T-helper 1 cell treated with Interleukin-12 subunit alpha and Interleukin-12 subunit beta and Interleukin-4 antibody, amounts not matched to agents 30 μg/mL and 1 μg/mL, for 36 hours (primary cell): ENCODE measurements around the gene RAB40C.

Source experiments
- H3K27ac Mint-ChIP-seq: one replicate; pipeline ENCODE4 v1.8.0; 2021; ENCODE audit warnings: mild to moderate bottlenecking, mixed read lengths
- H3K27me3 Mint-ChIP-seq: one replicate; pipeline ENCODE4 v1.8.0; 2021; ENCODE audit warnings: low read depth, mixed read lengths
- H3K36me3 Mint-ChIP-seq: one replicate; pipeline ENCODE4 v1.8.0; 2021; ENCODE audit warnings: low read depth, mixed read lengths
- H3K4me1 Mint-ChIP-seq: one replicate; pipeline ENCODE4 v1.8.0; 2021; ENCODE audit warnings: low read depth, mixed read lengths
- H3K4me3 Mint-ChIP-seq: one replicate; pipeline ENCODE4 v1.8.0; 2021; ENCODE audit warnings: mild to moderate bottlenecking, moderate library complexity, mixed read lengths
- H3K9me3 Mint-ChIP-seq: one replicate; pipeline ENCODE4 v1.8.0; 2021; ENCODE audit warnings: mixed read lengths

Gene RAB40C

DNA sequence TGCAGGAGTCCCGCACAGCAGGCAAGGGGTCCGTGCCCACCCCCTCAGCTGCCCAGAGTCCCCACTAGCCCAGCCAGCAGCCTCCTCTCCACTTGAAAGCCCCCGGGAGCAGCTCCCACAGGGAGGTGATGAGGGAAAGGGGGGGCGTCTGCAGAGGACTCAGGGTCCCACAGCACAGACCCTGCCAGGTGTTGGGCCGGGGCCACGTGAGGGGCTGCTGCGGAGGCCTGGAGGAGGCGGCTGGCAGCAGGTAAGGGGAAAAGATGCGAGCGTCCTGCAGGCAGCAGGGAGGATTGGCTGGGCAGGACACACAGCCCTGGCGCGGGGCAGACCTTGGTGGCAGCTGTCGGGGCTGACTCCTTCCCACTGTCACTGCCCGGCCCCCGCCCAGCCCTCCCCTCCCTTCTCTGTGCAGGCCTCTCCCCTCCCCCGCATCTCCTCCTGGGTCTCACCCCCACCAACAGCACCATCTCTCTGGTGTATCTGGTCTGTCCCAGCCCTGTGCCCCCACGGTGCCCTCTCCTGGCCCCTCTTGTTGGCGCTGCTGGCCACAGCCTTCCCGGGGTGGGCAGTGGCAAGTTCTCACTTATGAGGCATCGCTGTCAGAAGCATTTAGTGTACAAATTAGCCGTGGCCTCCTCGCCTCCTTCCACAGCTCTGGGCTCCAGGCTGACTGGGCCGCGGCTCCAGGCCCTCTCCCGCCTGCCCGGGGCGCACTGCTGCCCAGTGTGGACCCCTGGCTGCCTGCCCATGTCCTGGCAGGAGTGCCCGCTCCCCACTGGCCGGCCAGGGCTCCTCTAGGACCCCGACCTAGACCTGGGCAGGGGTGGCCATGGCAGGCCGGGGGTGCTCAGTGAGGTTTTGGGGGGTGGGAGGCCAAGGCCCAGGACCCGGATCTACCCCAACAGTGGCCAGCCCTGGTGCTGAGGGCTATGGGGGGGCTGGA is 34.1 kb upstream of the RAB40C start:
- no peaks in the 10 kb centered on the region for H3K4me1 Mint-ChIP-seq
- no peak overlapping the region for H3K27ac Mint-ChIP-seq
- peaks cover 4% of the 10 kb centered on the region for H3K27me3 Mint-ChIP-seq
- H3K36me3 Mint-ChIP-seq: no peaks in the 10 kb centered on the region
- H3K9me3 Mint-ChIP-seq: no peaks in the 10 kb centered on the region
- no peak overlapping the region for H3K4me3 Mint-ChIP-seq

DNA sequence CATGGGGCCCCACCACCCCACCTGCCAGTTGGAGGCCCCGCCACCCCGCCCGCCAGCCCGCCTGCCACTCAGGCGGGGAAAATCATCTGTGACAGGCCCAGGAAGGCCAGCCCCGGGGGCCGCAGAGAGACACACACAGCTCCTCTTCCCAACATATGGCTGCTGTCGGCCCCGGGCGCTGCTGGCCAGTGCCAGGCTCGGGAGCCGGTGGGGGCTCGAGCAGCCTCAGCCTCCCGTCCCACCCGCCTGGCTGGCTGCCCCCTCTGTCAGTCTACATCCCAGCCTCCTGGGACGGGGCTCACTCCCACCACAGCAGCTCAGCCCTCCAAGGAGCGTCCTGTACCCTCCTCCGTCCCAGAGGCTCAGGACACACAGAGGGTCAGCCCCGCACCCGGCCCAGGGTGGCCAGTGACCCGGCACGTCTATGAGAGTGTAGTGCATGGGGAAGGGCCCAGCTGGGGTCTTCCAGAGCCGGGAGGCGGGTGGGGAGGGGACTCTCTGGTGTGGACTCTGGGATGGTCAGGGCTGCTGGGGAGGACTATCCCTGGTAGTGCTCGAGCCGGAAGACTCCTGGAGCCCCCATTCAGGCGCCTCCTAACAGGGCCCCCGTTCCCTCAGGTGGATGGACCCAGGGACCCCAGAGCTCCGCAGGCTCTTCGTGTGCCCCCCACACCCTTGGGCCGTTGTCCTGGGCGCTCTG is 33.2 kb upstream of the RAB40C start:
- no peaks in the 10 kb centered on the region for H3K4me1 Mint-ChIP-seq
- no peaks in the 10 kb centered on the region for H3K36me3 Mint-ChIP-seq
- H3K27me3 Mint-ChIP-seq: peaks cover 6% of the 10 kb centered on the region
- no peak overlapping the region for H3K4me3 Mint-ChIP-seq
- no peak overlapping the region for H3K27ac Mint-ChIP-seq
- no peaks in the 10 kb centered on the region for H3K9me3 Mint-ChIP-seq

DNA sequence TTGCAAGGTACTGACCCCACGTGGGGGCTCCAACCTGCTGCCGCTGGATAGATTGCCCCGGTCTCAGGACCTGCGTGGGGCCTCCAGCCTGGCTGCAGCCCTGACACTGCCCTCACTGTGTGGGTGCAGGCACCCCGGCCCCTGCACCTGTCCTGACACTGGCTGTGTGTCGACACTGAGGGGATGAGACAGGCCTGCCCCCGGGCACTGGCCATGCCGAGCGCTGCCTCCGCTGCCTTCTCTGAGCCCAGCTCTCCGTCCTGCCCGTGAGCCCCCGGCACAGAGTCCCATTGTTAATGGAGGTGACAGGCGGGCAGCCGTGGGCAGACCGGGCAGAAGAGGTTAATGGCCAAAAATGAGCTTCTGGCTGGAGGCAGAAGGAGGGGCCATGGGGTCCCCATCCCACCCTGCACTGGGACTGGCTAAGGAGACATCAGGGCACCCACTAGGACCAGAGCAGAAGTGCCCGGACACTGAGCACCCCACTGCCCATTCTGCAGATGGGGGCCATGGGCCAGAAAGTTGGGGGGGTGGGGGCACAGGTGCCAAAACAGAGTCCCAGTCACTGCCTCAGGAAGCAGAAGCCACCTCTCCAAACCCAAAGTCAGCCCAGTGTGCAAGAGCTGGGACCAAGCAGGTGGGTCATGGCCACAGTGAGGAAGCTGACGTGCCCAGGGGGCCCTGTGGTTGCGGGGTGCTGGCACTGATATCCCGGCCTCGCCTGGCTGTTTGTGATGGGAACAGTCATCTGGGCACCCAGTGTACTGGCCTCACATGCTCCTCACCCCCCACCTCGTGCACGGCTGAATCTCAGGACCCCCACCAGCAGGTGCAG is 32.2 kb upstream of the RAB40C start:
- no peaks in the 10 kb centered on the region for H3K4me1 Mint-ChIP-seq
- no peaks in the 10 kb centered on the region for H3K9me3 Mint-ChIP-seq
- no peak overlapping the region for H3K27ac Mint-ChIP-seq
- H3K36me3 Mint-ChIP-seq: no peaks in the 10 kb centered on the region
- peaks cover 13% of the 10 kb centered on the region for H3K27me3 Mint-ChIP-seq
- no peak overlapping the region for H3K4me3 Mint-ChIP-seq

DNA sequence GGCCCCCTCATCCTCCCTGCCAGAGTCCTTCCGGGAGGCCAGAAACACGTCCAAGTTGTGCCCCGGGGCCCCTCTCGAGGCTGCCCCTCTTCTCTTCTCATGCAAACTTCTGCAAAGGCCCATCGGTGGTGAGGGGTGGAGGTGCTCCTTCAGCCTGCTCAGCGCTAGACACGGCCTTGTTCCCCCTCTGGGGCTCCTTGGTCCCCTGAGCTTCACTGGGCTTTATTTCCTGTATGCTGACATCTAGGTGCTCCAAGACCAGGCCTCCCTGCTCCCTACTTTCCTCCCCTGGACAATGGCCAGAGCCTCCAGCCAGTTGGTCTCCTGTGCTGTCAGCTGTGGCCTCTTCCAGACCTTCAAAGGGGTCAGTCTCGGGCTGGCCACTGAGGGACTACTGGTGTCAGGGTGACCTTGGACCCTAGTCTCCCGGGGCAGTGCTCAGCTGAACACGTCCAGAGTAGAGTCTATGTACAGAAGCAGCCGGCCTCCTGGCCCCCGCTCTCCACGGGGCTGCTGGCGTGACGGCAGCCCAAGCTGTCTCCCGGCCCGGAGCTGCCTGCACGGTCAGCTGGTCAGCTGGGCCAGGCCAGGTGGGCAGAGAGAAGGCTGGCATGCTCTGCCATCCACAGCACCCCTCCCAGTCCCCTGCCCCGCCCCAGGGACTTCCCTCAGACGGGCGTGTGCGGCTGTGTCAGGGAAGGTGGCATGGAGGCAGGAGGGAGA is 31.4 kb upstream of the RAB40C start:
- Mint-ChIP-seq H3K27ac (no peak overlapping the region), H3K36me3 (no peaks in the 10 kb centered on the region), H3K9me3 (no peaks in the 10 kb centered on the region), H3K4me3 (no peak overlapping the region), H3K27me3 (peaks cover 15% of the 10 kb centered on the region), H3K4me1 (no peaks in the 10 kb centered on the region)

DNA sequence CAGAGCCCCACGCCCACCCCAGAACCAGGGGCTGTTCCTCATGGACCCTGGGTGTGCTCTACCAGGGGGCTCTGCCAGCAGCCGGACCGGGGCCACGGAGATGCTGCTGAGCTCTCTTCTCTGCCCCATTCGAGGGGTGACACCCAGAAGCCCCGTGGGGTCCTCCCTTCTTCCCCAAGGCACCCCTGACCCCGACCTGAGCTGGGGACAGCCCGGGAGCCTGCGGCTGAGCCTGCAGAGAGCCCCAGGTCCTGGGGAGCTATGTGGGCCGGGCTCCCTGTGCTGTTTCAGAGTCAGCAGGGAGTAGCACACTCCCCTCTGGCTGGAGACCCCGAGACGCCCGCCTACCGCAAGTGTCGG is 30.9 kb upstream of the RAB40C start:
- no peaks in the 10 kb centered on the region for H3K36me3 Mint-ChIP-seq
- H3K4me3 Mint-ChIP-seq: no peak overlapping the region
- no peaks in the 10 kb centered on the region for H3K4me1 Mint-ChIP-seq
- H3K9me3 Mint-ChIP-seq: no peaks in the 10 kb centered on the region
- no peak overlapping the region for H3K27ac Mint-ChIP-seq
- peaks cover 15% of the 10 kb centered on the region for H3K27me3 Mint-ChIP-seq

DNA sequence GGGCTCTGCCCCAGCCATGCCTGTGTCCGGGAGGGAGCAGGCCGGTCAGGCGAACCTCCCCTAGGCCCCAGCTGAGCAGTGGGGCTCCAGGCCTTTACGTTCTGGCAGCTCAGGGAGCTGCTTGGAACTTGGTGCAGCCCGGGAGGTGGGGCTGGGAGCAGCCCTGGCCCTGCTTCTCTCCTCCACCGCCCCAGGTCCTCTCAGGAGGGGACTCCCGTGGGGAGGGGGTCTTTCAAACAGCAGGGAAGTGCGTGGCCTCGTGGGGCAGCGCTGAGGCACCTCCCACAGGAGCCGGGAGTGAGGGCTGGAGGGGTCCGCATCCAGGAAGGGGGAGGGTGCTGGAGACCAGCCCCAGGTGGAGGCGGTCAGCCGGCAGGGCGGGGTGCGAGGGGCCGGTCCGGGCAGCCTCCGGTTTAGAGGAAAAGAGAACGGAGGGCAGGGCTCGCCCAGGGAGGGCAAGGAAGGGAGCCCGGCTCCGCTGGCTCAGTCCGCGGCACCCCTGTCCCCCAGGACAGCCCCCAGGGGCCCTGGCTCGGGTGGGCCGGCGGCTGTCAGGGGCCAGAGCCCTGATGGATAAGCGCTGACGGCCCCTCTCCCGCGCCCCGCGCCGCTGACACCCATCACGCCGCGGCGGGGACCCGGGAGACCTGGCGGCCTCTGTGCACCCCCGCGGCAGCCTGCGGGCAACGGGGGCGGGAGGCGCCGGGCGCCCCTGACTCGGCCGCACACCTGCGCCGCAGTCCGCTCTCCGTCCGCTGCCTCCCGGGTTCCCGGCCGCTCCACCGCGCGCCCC is 30.3 kb upstream of the RAB40C start:
- Mint-ChIP-seq H3K4me3 (no peak overlapping the region), H3K4me1 (no peaks in the 10 kb centered on the region), H3K36me3 (no peaks in the 10 kb centered on the region), H3K9me3 (no peaks in the 10 kb centered on the region), H3K27ac (no peak overlapping the region), H3K27me3 (peaks cover 15% of the 10 kb centered on the region)

DNA sequence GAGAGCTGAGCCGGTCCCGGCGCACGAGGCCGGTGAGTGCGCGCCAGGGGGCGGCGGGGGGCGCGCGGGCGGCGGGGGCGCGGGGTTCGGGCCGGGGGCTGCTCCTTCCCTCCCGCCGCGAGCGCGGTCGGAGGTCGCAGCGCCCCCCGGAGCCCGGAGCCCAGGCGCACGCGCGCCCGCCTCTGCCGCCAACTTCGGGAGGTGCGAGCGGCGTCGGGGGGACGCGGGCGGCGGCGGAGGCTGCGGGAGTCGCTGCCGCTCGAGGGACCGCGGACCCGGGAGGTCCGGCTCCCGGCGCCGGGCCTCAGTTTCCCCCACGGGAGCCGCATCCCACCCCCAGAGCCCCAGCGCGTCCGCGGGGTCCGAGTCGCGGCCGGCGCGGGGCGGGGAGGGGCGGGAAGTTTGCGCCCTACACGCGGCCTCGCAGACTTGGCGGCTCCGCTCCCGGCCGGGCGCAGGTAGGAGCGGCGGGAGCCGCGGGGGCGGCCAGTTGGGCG is 29.6 kb upstream of the RAB40C start, which contains the start of gene PRR35:
TSS of gene PRR35 (plus strand) at position 191 of the 497 bp plus-strand sequence. CDS start 2,901 bp downstream, outside the sequence.
- H3K36me3 Mint-ChIP-seq: no peaks in the 10 kb centered on the region
- peaks cover 15% of the 10 kb centered on the region for H3K27me3 Mint-ChIP-seq
- no peak within 1 kb of the TSS for H3K27ac Mint-ChIP-seq
- H3K4me3 Mint-ChIP-seq: no peak within 1 kb of the TSS
- H3K9me3 Mint-ChIP-seq: no peaks in the 10 kb centered on the region
- H3K4me1 Mint-ChIP-seq: no peaks in the 10 kb centered on the region

DNA sequence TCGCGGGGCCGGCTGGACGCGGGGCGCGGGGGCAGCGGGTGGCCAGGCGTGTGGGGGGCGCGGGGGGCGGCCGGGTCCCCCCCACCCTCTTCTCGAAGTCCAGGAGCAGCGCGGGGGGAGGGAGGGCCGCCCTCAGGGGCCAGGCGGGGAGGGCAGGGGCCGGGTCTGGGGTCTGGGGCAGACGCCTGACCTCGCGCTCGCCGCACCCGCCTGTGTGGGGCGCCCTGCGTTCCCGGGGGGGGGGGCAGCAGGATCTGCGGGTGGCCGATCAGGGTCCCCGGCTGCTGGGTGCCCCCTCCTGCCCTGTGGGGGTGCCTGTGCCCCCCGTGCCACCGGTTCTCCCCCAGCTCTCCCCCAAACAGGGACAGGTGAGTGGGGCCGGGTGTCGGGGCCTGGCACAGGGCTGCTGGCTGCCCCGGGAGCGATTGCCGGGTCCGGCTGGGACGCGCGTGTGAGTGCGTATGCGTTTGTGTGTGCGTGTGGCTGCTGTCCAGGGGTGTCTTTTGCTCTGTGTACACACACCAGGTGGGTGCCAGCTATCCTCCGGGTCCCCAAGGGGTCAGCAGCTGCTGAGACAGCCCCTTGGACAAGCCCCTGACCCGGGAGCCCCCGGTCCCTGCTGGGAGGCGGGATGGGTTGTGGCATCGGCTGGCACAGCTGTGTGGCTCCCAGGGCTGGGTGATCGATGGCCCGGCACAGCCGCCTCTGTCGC is 29.0 kb upstream of the RAB40C start:
- Mint-ChIP-seq H3K9me3 (no peaks in the 10 kb centered on the region), H3K27me3 (peaks cover 15% of the 10 kb centered on the region), H3K4me3 (no peak overlapping the region), H3K36me3 (no peaks in the 10 kb centered on the region), H3K27ac (no peak overlapping the region), H3K4me1 (no peaks in the 10 kb centered on the region)

DNA sequence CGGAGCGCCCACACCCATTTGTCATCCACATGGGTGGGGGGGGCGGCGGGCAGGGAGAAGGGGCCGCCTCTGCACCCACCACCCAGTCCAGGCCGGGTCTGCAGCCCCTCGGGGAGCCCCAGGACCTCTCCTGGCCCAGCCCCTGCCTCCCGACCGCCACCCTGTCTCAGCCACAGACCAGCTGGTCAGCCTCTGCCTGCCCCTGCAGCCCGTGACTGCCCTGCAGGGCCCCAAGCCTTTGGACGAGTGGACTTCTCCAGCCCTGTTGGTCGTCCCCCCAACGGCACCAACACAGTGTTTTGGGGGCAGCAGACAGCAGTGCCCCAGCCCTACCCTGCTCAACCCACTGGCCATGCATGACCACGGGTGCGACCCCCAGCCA is 28.5 kb upstream of the RAB40C start:
- H3K27me3 Mint-ChIP-seq: peaks cover 15% of the 10 kb centered on the region
- no peak overlapping the region for H3K4me3 Mint-ChIP-seq
- H3K9me3 Mint-ChIP-seq: no peaks in the 10 kb centered on the region
- no peaks in the 10 kb centered on the region for H3K36me3 Mint-ChIP-seq
- H3K27ac Mint-ChIP-seq: no peak overlapping the region
- no peaks in the 10 kb centered on the region for H3K4me1 Mint-ChIP-seq

DNA sequence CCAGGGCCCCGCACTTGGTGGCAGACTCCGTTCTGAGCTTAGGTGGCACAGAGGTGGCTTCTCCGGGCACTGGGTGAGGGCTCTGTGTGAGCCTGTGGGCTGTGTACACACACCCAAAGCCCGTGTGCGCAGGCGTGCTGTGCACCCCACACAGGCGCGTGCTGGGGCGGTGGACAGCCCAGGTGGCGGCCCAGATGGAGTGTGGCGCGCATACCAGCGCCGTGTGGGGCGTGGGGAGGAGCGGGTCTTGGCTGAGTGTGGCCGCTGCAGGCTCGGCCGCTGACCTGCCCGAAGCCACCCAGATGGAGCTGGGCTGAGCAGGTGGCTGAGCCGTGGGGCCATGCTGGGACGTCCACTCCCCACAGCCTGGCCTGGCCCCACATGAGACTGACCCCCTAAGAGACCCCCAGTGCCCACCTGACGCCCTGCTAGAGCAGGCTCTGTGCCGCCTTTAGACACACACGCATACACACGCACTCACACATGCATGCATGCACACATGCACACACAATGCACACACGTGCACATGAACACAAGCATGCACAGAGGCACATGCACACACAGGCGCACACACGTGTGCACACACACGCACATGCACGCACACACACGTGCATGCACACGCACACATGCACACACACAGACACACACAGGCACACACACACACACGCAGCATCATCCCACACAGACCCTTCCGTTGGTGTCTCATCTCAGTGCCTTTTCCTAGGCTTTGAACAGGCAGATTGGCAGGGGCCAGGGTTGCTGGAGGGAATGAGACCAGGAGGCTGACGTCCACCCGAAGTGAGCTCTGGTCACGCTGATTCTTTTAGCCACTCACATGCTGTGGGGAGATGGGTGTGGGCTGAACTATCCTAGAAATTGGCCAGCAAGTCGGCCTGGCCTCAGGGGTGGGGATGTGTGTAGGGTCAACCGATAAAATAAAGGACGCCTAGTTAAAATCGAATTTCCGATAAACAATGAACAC is 27.6 kb upstream of the RAB40C start:
- H3K4me1 Mint-ChIP-seq: peaks cover 2% of the 10 kb centered on the region
- peaks cover 15% of the 10 kb centered on the region for H3K27me3 Mint-ChIP-seq
- H3K4me3 Mint-ChIP-seq: no peak overlapping the region
- no peaks in the 10 kb centered on the region for H3K36me3 Mint-ChIP-seq
- H3K27ac Mint-ChIP-seq: no peak overlapping the region
- no peaks in the 10 kb centered on the region for H3K9me3 Mint-ChIP-seq

DNA sequence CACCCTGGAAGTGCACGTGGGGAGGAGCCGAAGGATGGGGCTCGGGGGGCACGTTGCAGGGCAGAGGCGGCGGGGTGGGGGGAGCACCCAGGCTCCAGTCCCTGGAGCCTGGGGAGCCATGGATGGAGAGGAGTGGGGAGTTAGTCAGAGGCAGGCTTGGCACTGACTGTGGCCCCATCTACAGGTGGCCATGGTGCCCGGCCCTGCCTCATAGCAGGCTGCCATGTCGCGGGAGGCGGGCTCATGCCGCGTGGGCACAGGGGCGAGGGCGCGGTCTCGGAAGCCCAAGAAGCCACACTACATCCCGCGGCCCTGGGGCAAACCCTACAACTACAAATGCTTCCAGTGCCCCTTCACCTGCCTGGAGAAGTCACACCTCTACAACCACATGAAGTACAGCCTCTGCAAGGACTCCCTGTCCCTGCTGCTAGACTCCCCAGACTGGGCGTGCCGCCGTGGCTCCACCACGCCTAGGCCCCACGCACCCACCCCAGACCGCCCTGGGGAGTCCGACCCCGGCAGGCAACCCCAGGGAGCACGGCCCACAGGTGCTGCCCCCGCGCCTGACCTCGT is 26.7 kb upstream of the RAB40C start:
- Mint-ChIP-seq H3K4me3 (no peak overlapping the region), H3K27ac (no peak overlapping the region), H3K4me1 (peaks cover 2% of the 10 kb centered on the region), H3K36me3 (no peaks in the 10 kb centered on the region), H3K9me3 (no peaks in the 10 kb centered on the region), H3K27me3 (peaks cover 15% of the 10 kb centered on the region)
